ENCODE data around the gene AIDA.
"Not testable (repeated sequence)": the region's sequence is repeated elsewhere in the genome, so short reads cannot be mapped to it uniquely, and the experiment has no call there.

Gene AIDA, protein sequence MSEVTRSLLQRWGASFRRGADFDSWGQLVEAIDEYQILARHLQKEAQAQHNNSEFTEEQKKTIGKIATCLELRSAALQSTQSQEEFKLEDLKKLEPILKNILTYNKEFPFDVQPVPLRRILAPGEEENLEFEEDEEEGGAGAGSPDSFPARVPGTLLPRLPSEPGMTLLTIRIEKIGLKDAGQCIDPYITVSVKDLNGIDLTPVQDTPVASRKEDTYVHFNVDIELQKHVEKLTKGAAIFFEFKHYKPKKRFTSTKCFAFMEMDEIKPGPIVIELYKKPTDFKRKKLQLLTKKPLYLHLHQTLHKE

GRCh38 chr1:222712253-222713090 is at the start of gene AIDA, which contains the start of gene BROX:
Gene AIDA (minus strand): TSS chr1:222712491. CDS start chr1:222712317, 174 bp downstream.
Gene BROX (plus strand): TSS chr1:222712564. CDS start chr1:222715700, 3,136 bp downstream.
- peak; percentile 85 for DNase-seq (ENCODE audit: low spot score)

DNA sequence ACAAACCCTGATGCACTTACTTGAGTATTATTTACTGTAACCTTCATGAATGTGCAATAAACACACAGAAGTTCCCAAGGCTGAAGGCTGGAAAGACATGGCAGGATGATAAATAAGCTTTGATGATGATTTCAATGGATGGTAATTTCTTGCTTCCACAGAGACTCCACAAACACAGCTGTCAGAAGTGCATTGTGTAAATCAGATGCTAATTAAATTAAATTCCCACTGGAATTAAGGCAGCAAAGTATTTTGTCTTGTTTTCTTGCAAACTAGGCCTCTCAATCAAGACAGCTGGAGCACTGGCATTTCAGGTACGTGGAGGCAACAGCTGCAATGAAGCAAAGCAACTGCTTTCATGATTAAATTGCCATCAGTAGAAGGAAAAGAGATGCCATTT is 48.8 kb upstream of the AIDA start:
- no peak for DNase-seq (ENCODE audit: low spot score)

- DNase-seq (ENCODE audit: low spot score): no peak
Measured at GRCh38 chr1:222759451-222760035, 47.3 kb upstream of the AIDA start.

DNA sequence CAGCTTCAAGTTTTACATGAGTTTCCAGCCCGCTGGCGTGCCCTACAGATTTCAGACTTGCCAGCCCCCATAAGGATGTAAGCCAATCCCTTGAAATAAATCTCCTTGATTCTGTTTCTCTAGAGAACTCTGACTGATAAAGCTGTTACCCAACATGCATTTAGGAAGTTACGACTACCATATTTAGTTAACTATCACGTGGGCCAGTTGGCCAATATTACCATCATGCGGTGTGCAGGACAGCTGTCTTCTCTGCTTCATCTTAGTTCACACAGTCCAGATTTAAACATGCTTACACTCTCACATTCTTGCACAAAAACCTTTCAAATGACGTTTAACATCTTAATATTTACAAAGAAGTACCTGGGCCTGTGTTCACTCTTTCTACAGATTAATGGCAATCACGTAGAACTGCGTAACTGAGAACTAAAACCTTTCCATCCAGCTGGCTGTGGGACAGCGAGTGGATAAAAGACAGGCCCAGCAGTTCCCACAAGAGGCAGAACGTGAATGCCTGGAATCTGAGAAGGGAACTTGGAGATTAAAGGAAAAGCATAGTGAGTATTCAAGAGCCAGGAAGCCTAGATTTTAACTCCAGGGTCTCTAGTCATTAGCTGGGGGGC is 45.5 kb upstream of the AIDA start:
- no peak for DNase-seq (ENCODE audit: low spot score)

GRCh38 chr1:222754366-222755139 is 42.3 kb upstream of the AIDA start:
- DNase-seq (ENCODE audit: low spot score): no peak

- no peak for DNase-seq (ENCODE audit: low spot score)
Measured at GRCh38 chr1:222751255-222751654, 39.0 kb upstream of the AIDA start.

DNA sequence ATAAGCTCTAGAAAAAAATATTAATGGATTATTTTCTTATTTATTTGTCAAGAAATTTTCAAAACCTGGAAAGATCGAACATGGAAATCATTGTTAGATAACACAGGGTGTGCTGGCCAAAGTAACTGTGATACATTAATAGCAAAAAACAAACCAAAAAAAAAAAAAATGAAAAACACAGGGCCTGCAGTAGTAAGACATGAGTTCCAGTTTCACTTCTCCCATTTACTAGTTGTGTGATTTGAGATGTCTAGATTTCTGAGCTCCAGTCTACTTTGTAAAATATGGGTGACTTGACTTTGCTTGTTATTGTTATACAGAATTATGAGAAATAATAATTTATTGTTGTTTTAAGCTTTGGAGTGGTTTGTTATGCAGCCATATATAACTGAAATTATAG is 38.4 kb upstream of the AIDA start:
- no peak for DNase-seq (ENCODE audit: low spot score)

DNA sequence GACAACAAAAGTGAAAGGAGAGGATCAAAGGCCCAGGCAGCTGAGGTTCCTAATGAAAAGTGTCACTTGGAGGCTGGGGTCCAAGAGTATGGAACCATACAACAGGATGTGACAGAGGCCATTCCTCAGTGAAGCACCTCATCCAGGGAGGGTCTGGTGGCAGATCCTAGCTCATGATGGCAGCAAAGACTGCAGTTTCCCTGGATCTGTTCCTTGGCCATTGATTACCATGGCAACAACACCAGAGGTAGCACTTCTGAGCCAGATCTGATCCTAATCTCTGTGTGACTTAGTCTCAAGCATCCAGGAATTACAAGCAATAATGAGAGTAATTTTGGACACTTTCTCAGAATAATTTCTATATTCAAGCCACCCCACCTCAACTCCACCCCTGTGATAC is 37.6 kb upstream of the AIDA start:
- no peak for DNase-seq (ENCODE audit: low spot score)

GRCh38 chr1:222741630-222742457 is 29.6 kb upstream of the AIDA start:
- DNase-seq (ENCODE audit: low spot score): not testable (repeated sequence)

- DNase-seq (ENCODE audit: low spot score): no peak
Measured at GRCh38 chr1:222739929-222740328, 27.6 kb upstream of the AIDA start.

- DNase-seq (ENCODE audit: low spot score): no peak
Measured at GRCh38 chr1:222739465-222739864, 27.2 kb upstream of the AIDA start.

DNA sequence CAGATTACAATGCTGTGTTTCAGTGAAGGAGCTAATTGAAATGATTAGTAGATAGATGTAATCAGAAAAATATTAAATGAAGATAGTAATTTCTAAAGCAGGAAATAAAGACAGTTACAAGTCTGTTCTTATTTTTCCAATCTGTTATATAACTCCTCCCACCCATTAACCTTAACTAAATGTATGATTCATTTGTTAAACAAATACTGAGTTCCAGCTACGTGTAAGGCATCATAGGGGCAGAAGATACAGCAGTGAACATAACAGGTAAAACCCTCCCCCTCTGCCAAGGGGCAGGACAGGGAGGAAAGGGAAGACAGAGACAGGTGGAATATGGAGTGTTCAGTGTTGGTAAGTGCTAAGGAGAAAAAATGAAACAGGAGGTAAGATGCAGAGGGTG is 24.7 kb upstream of the AIDA start, which contains the start of gene FAM177B:
FAM177B (plus strand) TSS at position 231 of the 400 bp plus-strand sequence. CDS start 9,344 bp downstream, outside the sequence.
- DNase-seq (ENCODE audit: low spot score): no peak

DNA sequence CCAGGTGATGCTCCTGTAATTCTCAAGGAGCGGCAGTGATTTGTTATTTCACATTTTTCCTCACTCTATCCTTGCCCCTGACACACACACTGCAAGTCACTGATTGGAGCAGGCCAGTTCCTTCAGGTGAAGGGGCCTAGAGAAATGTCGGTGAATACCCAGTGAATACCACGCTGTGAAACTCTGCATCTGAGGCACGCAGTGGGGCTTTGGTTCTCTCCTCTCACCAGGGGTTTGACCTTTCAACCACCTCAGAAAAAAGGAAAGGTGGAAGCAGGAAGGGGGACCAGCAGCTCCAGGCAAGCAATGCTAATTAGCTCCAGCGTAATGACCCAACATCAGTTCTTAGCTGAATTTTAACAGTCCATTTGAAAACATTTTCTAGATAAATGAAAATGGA is 24.2 kb upstream of the AIDA start:
- no peak for DNase-seq (ENCODE audit: low spot score)

- no peak for DNase-seq (ENCODE audit: low spot score)
Measured at GRCh38 chr1:222734740-222735139, 22.4 kb upstream of the AIDA start.

DNA sequence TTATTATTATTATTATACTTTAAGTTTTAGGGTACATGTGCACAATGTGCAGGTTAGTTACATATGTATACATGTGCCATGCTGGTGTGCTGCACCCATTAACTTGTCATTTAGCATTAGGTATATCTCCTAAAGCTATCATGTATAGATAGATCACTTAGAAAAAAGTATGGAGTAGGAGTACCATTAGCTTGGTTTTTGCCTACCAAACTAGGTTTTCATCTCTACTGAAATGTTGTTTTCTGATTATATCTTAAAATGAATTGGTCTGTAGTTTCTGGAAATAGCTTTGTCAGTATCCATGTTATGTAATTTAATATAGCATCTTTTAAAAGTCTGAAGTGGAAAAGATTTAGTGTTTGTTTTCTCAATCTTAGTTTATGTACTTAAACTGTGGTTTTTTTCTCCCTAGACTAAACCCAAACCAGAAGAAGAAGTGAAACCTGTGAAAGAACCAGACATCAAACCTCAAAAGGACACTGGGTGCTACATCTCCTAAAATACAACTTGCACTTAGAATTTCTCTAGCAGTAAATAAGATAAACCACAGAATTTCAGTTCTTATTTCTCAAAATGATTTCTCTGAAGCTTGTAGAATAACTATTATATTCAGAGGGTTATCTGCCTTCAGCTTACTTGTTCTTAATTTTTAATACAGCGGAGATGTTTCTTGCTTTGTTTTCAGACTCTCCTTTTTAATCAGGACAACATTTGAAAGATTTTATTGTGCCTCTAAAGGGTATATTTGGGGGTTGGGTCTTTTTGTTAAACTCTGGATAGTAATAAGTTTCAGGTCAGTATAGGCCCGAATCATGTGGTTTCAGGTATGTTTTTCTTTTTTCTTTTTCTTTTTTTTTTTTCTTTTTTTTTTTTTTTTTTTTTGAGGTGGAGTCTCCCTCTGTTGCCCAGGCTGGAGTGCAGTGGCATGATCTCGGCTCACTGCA is 20.2 kb upstream of the AIDA start:
- no peak for DNase-seq (ENCODE audit: low spot score)

DNA sequence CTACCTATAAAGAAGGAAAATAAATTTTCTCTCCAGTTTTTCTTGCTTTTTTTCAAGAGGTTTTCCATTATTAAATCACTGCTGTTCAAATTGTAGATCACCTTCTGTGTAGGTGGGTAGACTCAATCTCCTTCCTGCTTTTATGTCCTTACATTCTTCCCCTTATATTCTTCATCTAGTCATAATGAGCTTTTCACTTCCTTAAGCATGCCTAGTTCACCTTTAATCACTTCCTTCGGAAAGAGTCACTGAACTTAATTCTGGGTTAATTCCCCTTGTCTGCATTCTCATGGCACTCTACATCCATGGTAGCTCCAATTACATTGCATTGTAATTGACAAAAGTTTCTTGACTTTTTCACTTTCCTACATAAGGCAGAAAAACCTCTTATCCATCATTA is 18.6 kb upstream of the AIDA start:
- no peak for DNase-seq (ENCODE audit: low spot score)

- no peak for DNase-seq (ENCODE audit: low spot score)
Measured at GRCh38 chr1:222728746-222729145, 16.5 kb upstream of the AIDA start.

- DNase-seq (ENCODE audit: low spot score): no peak
Measured at GRCh38 chr1:222716393-222716792, 4.1 kb upstream of the AIDA start.
